Testis (tissue), 3 donors: ENCODE measurements around the gene TMUB1. TPM values are rescaled to one million over a fixed set of nuclear protein-coding genes. Genes with fewer than 3 reads are reported as not detected.
A peak's percentile ranks its signal among the peaks of the same experiment; 100 is the strongest.

Experiments used
- DNase-seq: peaks from one replicate; pipeline ENCODE4 v3.0.0-alpha.2; 2019
- H3K27ac ChIP-seq, 2 donors: fragments of 200-600 bp; sonication (generic); one replicate each; pipeline ENCODE4 v1.5.1; 2019
- H3K27me3 ChIP-seq: fragments of 200-600 bp; sonication (generic); one replicate; pipeline ENCODE4 v1.5.1; 2019
- H3K36me3 ChIP-seq: fragments of 200-600 bp; sonication (generic); one replicate; pipeline ENCODE4 v1.5.1; 2017; ENCODE audit warnings: low read depth; ENCODE audit errors: missing control alignments
- H3K4me1 ChIP-seq: fragments of 200-600 bp; sonication (generic); one replicate; pipeline ENCODE4 v1.5.1; 2019
- H3K4me3 ChIP-seq, 2 donors: fragments of 200-600 bp; sonication (generic); one replicate each; pipeline ENCODE4 v1.5.1; 2017 to 2019
- H3K9me3 ChIP-seq: fragments of 200-600 bp; sonication (generic); one replicate; pipeline ENCODE4 v1.5.1; 2017
- POLR2A ChIP-seq: fragments of 450-650 bp; IDR thresholded peaks from one replicate; pipeline ENCODE4 v1.6.1; 2017; ENCODE audit warnings: antibody characterized with exemption, mild to moderate bottlenecking, moderate library complexity
- WGBS, 2 donors: methylation state at CpG; one replicate each; pipeline ENCODE4 v1.1.5; 2018; 5-methylcytosine and 5-hydroxymethylcytosine counted together
- intact Hi-C: fragments of 100-400 bp; cut with DNase I; formaldehyde crosslinking; loops from one replicate; pipeline ENCODE4 v1.15.1; 2023; ENCODE audit warnings: low total_unique reads
- polyA plus RNA-seq: library from polyadenylated mRNA; stranded (reverse); fragments of 350-450 nt; fragmentation: Illumina TruSeq; extraction: RNeasy Lipid Tissue Mini Kit (QIAGEN cat#74804); gene quantifications from one replicate; pipeline ENCODE4 v1.2.3, GENCODE V29; 2014; ENCODE audit warnings: low read depth, low replicate concordance; ENCODE audit not compliant: insufficient read depth
- total RNA-seq, 2 donors: library from RNA; depleted of rRNA; stranded (reverse); fragments of >200 nt; gene quantifications; one replicate each; pipeline ENCODE4 v1.2.3, GENCODE V29; 2016
- TF ChIP-seq, protein P1 (sequence below), 3 experiments: fragments of 450-650 bp in 2 of 3; fragments of 200-600 bp in 1 of 3; sonication (generic) in 1 of 3; IDR thresholded peaks; one replicate each; pipeline ENCODE4 v1.5.1; 2016 to 2019; ENCODE audit warnings: antibody characterized with exemption in 3 of 3, mild to moderate bottlenecking in 2 of 3, moderate library complexity in 1 of 3

The TMUB1 gene
- total and polyA plus RNA-seq, 3 donors from 2014 or later = 30.8 to 68.7 (median 63.2) TPM

GRCh38 chr7:151128144-151128543 lies 44.9 kb upstream of the TMUB1 start:
- DNase-seq = no peak
- Histone ChIP-seq H3K27ac (no peak overlapping the region), H3K27me3 (no peaks in the 10 kb centered on the region), H3K4me3 (no peak overlapping the region), H3K36me3 (no peaks in the 10 kb centered on the region), H3K4me1 (peaks cover 3% of the 10 kb centered on the region), H3K9me3 (no peaks in the 10 kb centered on the region)
- no peak for TF ChIP-seq POLR2A
- TF ChIP-seq, protein P1, sequence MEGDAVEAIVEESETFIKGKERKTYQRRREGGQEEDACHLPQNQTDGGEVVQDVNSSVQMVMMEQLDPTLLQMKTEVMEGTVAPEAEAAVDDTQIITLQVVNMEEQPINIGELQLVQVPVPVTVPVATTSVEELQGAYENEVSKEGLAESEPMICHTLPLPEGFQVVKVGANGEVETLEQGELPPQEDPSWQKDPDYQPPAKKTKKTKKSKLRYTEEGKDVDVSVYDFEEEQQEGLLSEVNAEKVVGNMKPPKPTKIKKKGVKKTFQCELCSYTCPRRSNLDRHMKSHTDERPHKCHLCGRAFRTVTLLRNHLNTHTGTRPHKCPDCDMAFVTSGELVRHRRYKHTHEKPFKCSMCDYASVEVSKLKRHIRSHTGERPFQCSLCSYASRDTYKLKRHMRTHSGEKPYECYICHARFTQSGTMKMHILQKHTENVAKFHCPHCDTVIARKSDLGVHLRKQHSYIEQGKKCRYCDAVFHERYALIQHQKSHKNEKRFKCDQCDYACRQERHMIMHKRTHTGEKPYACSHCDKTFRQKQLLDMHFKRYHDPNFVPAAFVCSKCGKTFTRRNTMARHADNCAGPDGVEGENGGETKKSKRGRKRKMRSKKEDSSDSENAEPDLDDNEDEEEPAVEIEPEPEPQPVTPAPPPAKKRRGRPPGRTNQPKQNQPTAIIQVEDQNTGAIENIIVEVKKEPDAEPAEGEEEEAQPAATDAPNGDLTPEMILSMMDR (IDR thresholded peaks at IDR 0.05) = no peak
- intact Hi-C loops = loop anchor here (10.0 kb wide), 1 partner anchor 47 kb away; no protein-coding TSS in a partner anchor
- 83 to 98% methylated on average over 9 to 14 of the region's 14 CpGs for WGBS, 2 donors

DNA sequence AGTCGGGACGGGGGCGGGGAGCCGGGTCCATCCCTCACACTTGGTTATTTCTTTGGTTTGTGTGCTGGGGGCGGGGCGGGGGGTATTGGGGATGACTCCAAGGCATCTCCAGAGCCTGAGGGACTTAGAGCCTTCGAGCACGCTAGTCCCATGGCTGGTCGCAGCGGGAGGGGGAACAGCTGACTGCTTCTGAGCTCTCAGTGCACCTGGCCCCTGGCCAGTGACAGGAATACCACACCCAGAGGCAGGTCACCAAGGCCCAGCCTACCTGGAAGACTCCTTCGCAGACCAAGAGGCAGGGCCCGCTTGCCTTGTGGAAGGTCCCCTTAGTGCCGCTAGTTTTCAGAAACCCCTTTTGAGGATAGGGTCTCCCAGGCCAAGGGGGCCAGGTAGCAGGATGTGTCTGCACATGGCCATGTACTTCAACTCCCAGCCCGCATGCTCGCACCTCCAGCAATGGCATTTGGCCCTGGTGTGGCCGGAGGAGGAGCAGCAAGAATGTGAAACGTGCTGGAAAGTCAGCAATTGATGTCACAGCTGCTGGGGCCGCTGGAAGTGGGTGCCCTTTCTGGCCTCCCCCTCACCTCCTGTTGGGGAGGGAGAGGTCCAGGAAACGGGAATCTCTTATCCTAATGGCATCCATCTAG lies 43.3 kb upstream of the TMUB1 start:
- H3K36me3 ChIP-seq = no peaks in the 10 kb centered on the region
- H3K9me3 ChIP-seq = no peaks in the 10 kb centered on the region
- no peak overlapping the region for H3K27ac ChIP-seq
- H3K4me3 ChIP-seq = no peak overlapping the region
- TF ChIP-seq POLR2A = no peak
- TF ChIP-seq, protein P1 (IDR thresholded peaks at IDR 0.05) = no peak
- peaks cover 6% of the 10 kb centered on the region for H3K4me1 ChIP-seq
- intact Hi-C loops = loop anchor here (10.0 kb wide), 1 partner anchor 48 kb away; no protein-coding TSS in a partner anchor
- no peaks in the 10 kb centered on the region for H3K27me3 ChIP-seq
- 65% methylated on average over 10 to 19 of the region's 19 CpGs for WGBS, 2 donors
- DNase-seq = no peak

DNA sequence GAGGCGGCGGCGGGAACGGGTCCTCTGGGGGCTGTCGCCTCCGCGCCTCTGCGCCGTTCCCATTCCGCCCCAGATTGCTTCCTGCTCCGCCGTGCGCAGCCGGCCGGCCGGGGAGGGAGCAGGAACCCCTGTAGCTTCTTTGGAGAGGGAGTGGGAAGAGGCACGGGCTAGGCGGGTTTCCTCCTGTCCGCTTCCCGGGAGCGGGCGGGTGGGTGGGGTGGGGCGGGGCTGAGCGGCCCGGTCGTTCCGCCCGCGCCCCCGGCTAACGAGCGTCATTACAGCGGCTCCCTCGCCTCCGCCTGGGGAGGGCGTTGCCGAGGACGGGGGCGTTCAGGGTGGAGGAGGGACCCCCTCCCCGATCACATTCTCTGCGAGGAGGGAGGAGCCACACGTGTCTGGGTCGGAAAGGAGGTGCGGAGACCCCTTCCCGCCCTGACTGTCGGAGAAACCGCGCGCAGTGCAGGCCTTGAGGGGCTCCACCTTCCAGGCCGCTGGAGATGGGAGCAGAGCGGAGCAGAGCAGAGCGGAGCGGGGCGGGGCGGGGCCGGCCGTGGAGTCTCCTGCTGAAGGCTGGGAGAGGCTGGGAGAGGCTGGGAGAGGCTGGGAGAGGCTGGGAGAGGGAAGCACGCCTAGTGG lies 42.7 kb upstream of the TMUB1 start:
- H3K9me3 ChIP-seq = no peaks in the 10 kb centered on the region
- no peaks in the 10 kb centered on the region for H3K27me3 ChIP-seq
- intact Hi-C loops = loop anchor here (10.0 kb wide), 1 partner anchor 49 kb away; no protein-coding TSS in a partner anchor
- WGBS, 2 donors = 47 to 54% methylated on average over 6 to 57 of the region's 58 CpGs
- peaks cover 6% of the 10 kb centered on the region for H3K4me1 ChIP-seq
- H3K4me3 ChIP-seq = peak overlapping the region; percentile 4 to 36
- H3K36me3 ChIP-seq = no peaks in the 10 kb centered on the region
- TF ChIP-seq, protein P1 (IDR thresholded peaks at IDR 0.05) = no peak
- DNase-seq = no peak
- no peak overlapping the region for H3K27ac ChIP-seq

- Histone ChIP-seq H3K9me3 (no peaks in the 10 kb centered on the region), H3K4me3 (peak overlapping the region; percentile 4 to 36), H3K27me3 (no peaks in the 10 kb centered on the region), H3K36me3 (no peaks in the 10 kb centered on the region), H3K4me1 (peaks cover 6% of the 10 kb centered on the region), H3K27ac (no peak overlapping the region)
- intact Hi-C loops = loop anchor here (10.0 kb wide), 1 partner anchor 49 kb away; no protein-coding TSS in a partner anchor
- no peak for DNase-seq
- WGBS, 2 donors = 42 to 46% methylated on average over 21 to 22 of the region's 22 CpGs
- TF ChIP-seq, protein P1 (IDR thresholded peaks at IDR 0.05) = no peak
- no peak for TF ChIP-seq POLR2A
Measured at GRCh38 chr7:151125470-151125845, 42.2 kb upstream of the TMUB1 start.
